Osteoblast (primary cell): ENCODE data around the gene KHDRBS1. TPM values are rescaled to one million over a fixed set of nuclear protein-coding genes. Genes with fewer than 3 reads are reported as not detected.

ENCODE experiments used
- DNase-seq: peaks from one replicate; pipeline ENCODE4 v3.0.0; 2011; ENCODE audit warnings: low spot score, mixed read lengths; ENCODE audit not compliant: insufficient read length; ENCODE audit errors: missing footprints
- H2AFZ ChIP-seq: 2 replicates; pipeline ENCODE4 v1.6.0; 2011; ENCODE audit warnings: mild to moderate bottlenecking, low read length
- H3K27ac ChIP-seq: 2 replicates; pipeline ENCODE4 v1.5.1; 2011; ENCODE audit warnings: mild to moderate bottlenecking, low read depth, low read length, moderate library complexity
- H3K27me3 ChIP-seq: 2 replicates; pipeline ENCODE4 v1.6.0; 2012; ENCODE audit warnings: mild to moderate bottlenecking, control low read depth, inconsistent platforms, low read length, moderate library complexity; ENCODE audit not compliant: insufficient read depth
- H3K36me3 ChIP-seq: 2 replicates; pipeline ENCODE4 v1.5.1; 2011; ENCODE audit warnings: mild to moderate bottlenecking, low read length, control low read depth, moderate library complexity; ENCODE audit not compliant: insufficient read depth
- H3K4me1 ChIP-seq: 2 replicates; pipeline ENCODE4 v1.5.1; 2011; ENCODE audit warnings: mild to moderate bottlenecking, low read length, control low read depth, moderate library complexity; ENCODE audit not compliant: insufficient read depth
- H3K4me2 ChIP-seq: 2 replicates; pipeline ENCODE4 v1.6.0; 2011; ENCODE audit warnings: mild to moderate bottlenecking, low read length; ENCODE audit not compliant: insufficient read depth
- H3K4me3 ChIP-seq: fragments of 200-600 bp; sonication (generic); 3 replicates; pipeline ENCODE4 v1.5.1; 2012; ENCODE audit warnings: mild to moderate bottlenecking, low read length, inconsistent platforms; ENCODE audit not compliant: insufficient read depth
- H3K79me2 ChIP-seq: 2 replicates; pipeline ENCODE4 v1.6.0; 2012; ENCODE audit warnings: mild to moderate bottlenecking, low read length, control low read depth, inconsistent platforms; ENCODE audit not compliant: insufficient read depth
- H3K9me3 ChIP-seq: 2 replicates; pipeline ENCODE4 v1.5.1; 2011; ENCODE audit warnings: low read depth, low read length, control low read depth
- H4K20me1 ChIP-seq: 2 replicates; pipeline ENCODE4 v1.6.0; 2012; ENCODE audit warnings: mild to moderate bottlenecking, low read length, control low read depth; ENCODE audit not compliant: insufficient read depth
- CTCF ChIP-seq: IDR thresholded peaks from 2 replicates; pipeline ENCODE4 v1.5.1; 2011; ENCODE audit warnings: mild to moderate bottlenecking, low read depth, low read length, moderate library complexity; ENCODE audit errors: extremely low read depth
- total RNA-seq: library from RNA; depleted of rRNA; stranded (reverse); fragments of >200 nt; gene quantifications from 2 replicates; pipeline ENCODE4 v1.2.3, GENCODE V29; 2012

Gene KHDRBS1
- total RNA-seq, 1 donor: 52.8 TPM

- TF ChIP-seq CTCF: no peak
- no peak overlapping the region for H3K27ac ChIP-seq
- H4K20me1 ChIP-seq: no peaks in the 10 kb centered on the region
- H3K36me3 ChIP-seq: no peaks in the 10 kb centered on the region
- peaks cover 16% of the 10 kb centered on the region for H3K4me1 ChIP-seq
- H3K4me3 ChIP-seq: no peak overlapping the region
- no peak overlapping the region for H3K4me2 ChIP-seq
- no peaks in the 10 kb centered on the region for H3K27me3 ChIP-seq
- H3K9me3 ChIP-seq: no peaks in the 10 kb centered on the region
- no peaks in the 10 kb centered on the region for H3K79me2 ChIP-seq
- H2AFZ ChIP-seq: no peak overlapping the region
- DNase-seq: peak; percentile 8
Measured at GRCh38 chr1:31981972-31982371, 31.7 kb upstream of the KHDRBS1 start.

- no peaks in the 10 kb centered on the region for H3K79me2 ChIP-seq
- TF ChIP-seq CTCF: no peak
- DNase-seq: peak; percentile 85
- no peaks in the 10 kb centered on the region for H3K27me3 ChIP-seq
- no peaks in the 10 kb centered on the region for H4K20me1 ChIP-seq
- H2AFZ ChIP-seq: peak overlapping the region; percentile 74
- no peak overlapping the region for H3K27ac ChIP-seq
- H3K4me3 ChIP-seq: no peak overlapping the region
- peaks cover 5% of the 10 kb centered on the region for H3K4me1 ChIP-seq
- H3K4me2 ChIP-seq: no peak overlapping the region
- H3K9me3 ChIP-seq: no peaks in the 10 kb centered on the region
- no peaks in the 10 kb centered on the region for H3K36me3 ChIP-seq
Measured at GRCh38 chr1:31984419-31985347, 29.0 kb upstream of the KHDRBS1 start.

- DNase-seq: no peak
- TF ChIP-seq CTCF: no peak
- no peaks in the 10 kb centered on the region for H3K27me3 ChIP-seq
- H2AFZ ChIP-seq: peak overlapping the region; percentile 74
- no peak overlapping the region for H3K4me3 ChIP-seq
- H3K4me1 ChIP-seq: peaks cover 5% of the 10 kb centered on the region
- no peaks in the 10 kb centered on the region for H4K20me1 ChIP-seq
- H3K9me3 ChIP-seq: no peaks in the 10 kb centered on the region
- no peak overlapping the region for H3K27ac ChIP-seq
- H3K36me3 ChIP-seq: no peaks in the 10 kb centered on the region
- H3K79me2 ChIP-seq: no peaks in the 10 kb centered on the region
- H3K4me2 ChIP-seq: no peak overlapping the region
Measured at GRCh38 chr1:31985430-31985829, 28.2 kb upstream of the KHDRBS1 start.

GRCh38 chr1:31987135-31987619 is 26.5 kb upstream of the KHDRBS1 start:
- Histone ChIP-seq H3K4me1 (peaks cover 5% of the 10 kb centered on the region), H3K9me3 (no peaks in the 10 kb centered on the region), H4K20me1 (no peaks in the 10 kb centered on the region), H3K27ac (no peak overlapping the region), H3K36me3 (no peaks in the 10 kb centered on the region), H3K79me2 (no peaks in the 10 kb centered on the region), H3K4me2 (no peak overlapping the region), H3K27me3 (no peaks in the 10 kb centered on the region), H3K4me3 (no peak overlapping the region), H2AFZ (no peak overlapping the region)
- no peak for TF ChIP-seq CTCF
- DNase-seq: no peak
